SK-N-DZ (cell line): Measurements from ENCODE around the gene MEIOB.

Experiments
- DNase-seq: peaks from one replicate; pipeline ENCODE4 v3.0.0-alpha.2; 2015; ENCODE audit warnings: low spot score

Gene MEIOB

DNA sequence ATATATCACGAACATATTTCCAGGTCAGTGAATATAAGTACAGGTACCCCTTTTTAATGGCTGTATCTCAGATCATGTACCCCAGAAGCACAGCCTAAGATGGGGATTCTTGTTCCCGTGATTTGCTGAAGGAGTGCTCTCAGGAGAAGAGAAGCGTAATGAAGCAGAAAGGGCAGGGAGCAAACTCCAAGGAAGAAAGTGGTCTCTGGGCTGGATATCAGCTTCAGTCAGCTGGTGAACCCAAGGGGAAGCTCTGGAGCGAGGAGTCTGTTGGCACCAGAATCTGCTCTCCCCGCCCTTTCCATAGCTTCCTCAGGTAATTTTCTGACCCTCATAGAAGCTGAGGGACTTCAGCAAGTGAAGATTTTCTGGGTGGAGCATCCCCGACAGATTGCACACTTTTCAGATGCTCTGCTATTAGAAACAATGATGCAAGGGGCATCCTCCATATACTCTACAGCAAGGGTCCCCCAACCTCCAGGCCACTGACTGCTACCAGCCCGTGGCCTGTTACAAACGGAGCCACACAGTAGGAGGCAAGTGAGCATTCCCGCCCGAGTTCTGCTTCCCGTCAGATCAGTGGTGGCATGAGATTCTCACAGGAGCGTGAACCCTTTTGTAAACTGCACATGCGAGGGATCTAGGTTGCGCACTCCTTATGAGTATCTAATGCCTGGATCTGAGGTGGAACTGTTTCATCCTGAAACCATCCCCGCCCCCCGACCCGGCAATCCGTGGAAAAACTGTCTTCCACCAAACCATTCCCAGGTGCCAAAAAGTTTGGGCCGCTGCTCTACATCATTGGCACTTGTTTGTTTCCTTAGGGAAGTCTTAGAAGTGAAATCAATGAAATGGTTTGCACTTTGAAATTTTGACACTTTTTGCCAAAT lies 40.5 kb downstream of the MEIOB start:
- no peak for DNase-seq

DNA sequence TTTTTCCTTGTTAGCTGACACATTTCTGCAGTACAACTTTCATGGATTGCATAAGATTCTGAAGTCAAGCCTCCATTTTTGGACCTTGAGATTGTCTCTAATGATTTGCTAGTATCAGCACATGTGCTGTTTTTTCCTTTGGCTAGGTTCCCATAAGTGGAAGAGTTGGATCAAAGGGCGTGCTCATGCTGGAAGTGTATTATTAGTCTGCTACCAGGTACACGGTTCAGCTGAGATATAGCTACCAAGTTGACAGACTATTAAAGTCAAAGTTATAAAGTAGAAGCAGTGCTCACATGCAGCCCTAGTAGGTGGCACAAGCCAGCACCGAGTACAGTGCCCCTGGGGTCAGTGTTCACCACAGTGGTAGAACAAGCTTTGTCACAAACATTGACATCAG lies 41.8 kb downstream of the MEIOB start:
- no peak for DNase-seq

GRCh38 chr16:1828645-1829410 lies 43.1 kb downstream of the MEIOB start:
- no peak for DNase-seq

DNA sequence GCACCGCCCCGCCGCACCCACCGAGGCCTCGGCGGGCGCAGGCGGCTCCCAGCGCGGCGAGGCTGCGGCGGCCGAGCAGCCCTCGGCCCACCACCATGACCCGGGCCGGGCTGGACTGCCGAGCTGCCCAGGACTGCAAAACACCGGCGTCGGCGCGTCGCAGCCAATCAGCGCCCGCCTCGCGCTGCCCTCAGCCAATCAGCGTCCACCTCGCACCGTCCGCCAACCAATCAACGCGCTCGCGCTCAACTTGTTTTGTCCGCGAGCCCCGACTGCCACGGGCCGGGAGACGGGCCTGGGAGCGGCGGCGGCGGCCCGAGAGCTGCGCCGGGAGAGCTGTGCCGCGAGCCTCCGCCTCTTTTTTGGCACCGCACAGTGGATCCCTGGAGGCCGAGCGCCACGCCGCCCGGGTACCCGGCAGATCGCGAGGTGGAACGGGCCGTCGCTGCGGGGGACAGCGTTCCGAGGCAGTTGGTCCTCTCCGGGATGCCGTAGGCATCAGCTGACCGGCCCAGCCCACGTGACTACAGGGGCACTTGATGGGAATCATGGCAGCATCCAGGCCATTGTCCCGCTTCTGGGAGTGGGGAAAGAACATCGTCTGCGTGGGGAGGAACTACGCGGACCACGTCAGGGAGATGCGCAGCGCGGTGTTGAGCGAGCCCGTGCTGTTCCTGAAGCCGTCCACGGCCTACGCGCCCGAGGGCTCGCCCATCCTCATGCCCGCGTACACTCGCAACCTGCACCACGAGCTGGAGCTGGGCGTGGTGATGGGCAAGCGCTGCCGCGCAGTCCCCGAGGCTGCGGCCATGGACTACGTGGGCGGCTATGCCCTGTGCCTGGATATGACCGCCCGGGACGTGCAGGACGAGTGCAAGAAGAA lies 45.0 kb downstream of the MEIOB start, which contains the start of the genes FAHD1 and HAGH:
Gene FAHD1, plus strand, starts transcription at position 516 of the 883 bp plus-strand sequence. Its CDS starts 33 bp downstream, at position 549.
Gene HAGH, minus strand, starts transcription at position 135 of the 883 bp plus-strand sequence. Its CDS starts 38 bp downstream, at position 97.
- DNase-seq = peak; percentile 95

DNA sequence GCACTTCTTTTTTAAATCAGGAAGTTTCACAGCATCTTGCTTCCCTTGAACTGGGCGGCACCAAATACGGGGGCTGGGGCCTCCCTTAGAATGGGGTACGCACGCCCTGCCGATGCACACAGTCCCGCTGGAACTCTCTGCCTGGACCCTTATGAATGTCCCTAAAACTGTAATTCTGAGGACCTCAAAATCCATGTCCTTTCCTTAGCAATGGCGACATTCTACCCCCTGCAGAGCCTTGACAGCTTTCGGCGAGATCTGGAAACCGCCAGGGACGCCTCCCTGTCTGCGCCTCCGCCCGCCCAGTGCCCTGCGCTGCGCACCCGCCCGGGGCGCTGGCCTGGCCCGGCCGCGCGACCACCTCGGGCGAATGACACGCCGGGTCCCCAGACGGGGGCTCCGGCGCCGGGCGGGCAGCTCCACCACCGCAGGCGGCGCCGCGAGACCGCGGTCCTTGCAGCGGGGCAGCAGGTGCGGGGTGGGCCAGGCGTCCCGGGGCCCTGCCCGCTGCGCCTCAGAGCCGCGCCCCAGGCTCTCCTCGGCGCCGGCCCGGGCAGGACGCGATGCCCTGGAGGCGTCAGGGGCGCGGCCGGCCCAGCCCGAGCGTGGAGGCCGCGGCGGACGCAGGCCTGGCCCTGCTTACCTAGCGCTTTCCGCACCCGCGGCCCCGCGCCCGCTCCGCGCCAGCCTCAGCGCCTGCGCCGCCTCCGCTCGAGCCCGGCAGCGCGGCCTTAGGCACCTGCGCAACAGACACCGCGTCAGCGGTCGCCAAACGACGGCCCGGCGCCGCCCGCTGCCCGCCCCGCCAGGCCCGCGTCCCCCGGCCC lies 45.9 kb downstream of the MEIOB start:
- peak; percentile 53 for DNase-seq

GRCh38 chr16:1825381-1825863 lies 46.5 kb downstream of the MEIOB start:
- no peak for DNase-seq

GRCh38 chr16:1823821-1824220 lies 48.1 kb downstream of the MEIOB start:
- DNase-seq = no peak

- no peak for DNase-seq
Measured at GRCh38 chr16:1822801-1823200, 49.2 kb downstream of the MEIOB start.

- no peak for DNase-seq
Measured at GRCh38 chr16:1821861-1822611, 49.9 kb downstream of the MEIOB start.

GRCh38 chr16:1820946-1821290 lies 51.0 kb downstream of the MEIOB start:
- DNase-seq = no peak

GRCh38 chr16:1820096-1820945 lies 51.6 kb downstream of the MEIOB start:
- no peak for DNase-seq

DNA sequence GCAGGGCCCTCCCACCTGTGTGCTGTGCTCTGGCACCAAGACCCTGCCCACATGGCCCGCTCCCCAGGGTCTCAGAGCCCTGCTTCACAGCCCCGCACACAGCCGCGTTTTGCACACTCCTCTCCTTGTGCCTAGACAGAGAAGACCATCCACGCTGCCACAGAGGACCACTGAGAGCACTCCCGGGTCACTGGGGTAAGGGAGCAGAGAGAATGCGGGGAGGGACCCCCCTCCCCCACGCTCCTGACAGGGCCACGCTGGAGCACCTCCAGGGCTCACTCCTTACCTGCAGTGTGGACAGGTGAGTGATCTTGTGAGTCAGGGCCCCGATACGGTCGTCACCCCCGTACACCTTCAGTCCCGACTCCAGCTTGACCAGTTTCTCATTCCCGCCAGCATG lies 52.4 kb downstream of the MEIOB start:
- no peak for DNase-seq

DNA sequence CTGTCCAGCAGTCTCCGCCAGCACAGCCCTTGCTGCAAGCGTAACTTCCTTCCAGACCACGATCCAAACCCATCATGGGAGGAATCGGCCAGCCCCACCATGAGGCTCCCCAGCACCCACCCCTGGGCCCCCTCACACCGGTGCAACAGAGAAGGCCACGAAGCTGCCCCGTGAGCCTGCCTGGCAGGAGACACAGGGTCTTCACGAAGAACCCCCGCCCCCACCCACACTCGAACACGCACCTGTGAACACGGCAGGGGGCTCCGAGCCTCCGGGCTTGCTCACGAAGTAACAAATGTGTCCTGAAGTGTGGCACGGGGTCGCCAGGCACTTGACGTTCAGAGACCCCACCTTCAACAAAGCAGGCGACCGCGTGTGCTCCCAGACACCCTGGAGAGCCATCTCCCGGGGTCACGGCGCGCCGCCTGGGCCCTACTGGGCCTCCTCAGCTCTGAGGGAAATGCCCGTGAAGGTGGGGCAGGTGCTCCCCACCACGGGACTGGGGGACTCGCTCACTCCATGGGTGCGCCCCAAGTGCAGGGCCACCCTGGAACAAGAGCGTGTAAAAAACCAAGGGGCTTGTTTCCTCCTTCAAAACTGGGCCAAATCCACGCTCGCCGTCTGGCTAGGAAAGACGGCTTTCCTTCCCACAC lies 53.0 kb downstream of the MEIOB start:
- no peak for DNase-seq

DNA sequence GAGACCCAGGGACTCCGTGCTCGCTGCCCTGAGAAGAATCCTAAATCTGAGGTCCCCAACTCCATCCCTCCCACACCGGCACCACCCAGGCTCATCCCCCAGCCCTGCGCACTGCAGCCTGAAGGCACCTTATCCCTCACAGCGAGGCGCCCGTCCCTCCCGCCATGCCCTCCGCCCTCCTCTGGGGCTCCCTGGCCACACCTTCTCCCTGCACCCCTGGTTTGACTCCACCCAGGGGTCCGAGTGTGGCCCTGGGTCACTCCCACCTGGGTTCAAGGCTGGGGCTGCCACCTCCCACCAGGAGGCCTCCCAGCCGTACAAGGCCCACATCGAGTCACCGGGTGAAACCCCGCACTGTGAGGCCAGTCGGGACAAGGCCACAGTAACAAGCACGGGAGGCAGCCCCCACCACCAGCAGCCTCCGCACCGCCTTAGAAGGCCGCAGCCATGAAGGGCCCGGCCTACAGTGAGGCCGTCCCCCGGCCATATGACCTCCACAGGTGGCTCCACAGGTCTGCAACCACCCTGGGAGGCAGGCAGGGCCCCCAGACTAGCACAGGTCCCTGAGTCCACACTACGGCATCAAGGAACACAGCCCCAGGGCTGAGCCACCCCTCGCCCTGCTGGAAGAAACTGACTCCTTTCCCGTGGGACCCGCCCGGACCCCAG lies 53.6 kb downstream of the MEIOB start:
- no peak for DNase-seq

- no peak for DNase-seq
Measured at GRCh38 chr16:1817716-1818115, 54.2 kb downstream of the MEIOB start.

DNA sequence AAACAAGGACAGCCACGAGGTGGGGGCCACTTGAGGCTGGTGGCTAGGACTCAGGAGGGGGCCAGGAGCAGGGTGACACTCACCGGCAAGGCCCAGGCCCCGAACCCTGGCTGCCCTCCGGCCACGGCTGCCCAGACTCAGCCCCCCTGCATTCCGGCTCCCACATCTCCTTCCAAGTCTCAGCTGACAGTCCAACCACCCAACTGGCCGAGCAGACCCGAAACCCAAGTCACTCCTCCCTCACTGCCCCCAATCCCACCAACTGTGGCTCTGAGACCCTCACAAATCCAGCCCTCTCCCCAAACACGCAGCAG lies 54.7 kb downstream of the MEIOB start:
- DNase-seq = no peak

- DNase-seq = no peak
Measured at GRCh38 chr16:1816396-1817275, 55.3 kb downstream of the MEIOB start.
